GM12892 (cell line): ENCODE measurements around the gene SV2B.

Experiments
- DNase-seq: peaks from one replicate; pipeline ENCODE4 v3.0.0; 2011; ENCODE audit not compliant: insufficient read length
- FAIRE-seq: peaks from 2 replicates; lab custom pipeline; 2011; peaks lifted over from hg19 to GRCh38; lab: Jason Lieb, UNC
- POLR2A ChIP-seq: IDR thresholded peaks from 2 replicates; pipeline ENCODE4 v1.6.1; 2011; ENCODE audit warnings: low read depth, low read length, control low read depth
- POLR2AphosphoS5 ChIP-seq: IDR thresholded peaks from 2 replicates; pipeline ENCODE4 v1.6.1; 2011; ENCODE audit warnings: low read depth, low read length, control low read depth
- TAF1 ChIP-seq: IDR thresholded peaks from 2 replicates; pipeline ENCODE4 v1.6.1; 2011; ENCODE audit warnings: low read depth, mild to moderate bottlenecking, control low read depth, low read length, borderline replicate concordance

SV2B gene

GRCh38 chr15:91109885-91110284 is 9.8 kb downstream of the SV2B start:
- DNase-seq = no peak
- no peak for FAIRE-seq
- TF ChIP-seq POLR2AphosphoS5 = no peak
- TF ChIP-seq TAF1 = no peak
- no peak for TF ChIP-seq POLR2A

GRCh38 chr15:91110407-91110806 is 10.3 kb downstream of the SV2B start:
- DNase-seq = no peak
- no peak for FAIRE-seq
- TF ChIP-seq POLR2AphosphoS5 (no peak), POLR2A (no peak), TAF1 (no peak)

GRCh38 chr15:91113030-91113429 is 13.0 kb downstream of the SV2B start:
- DNase-seq (no peak), FAIRE-seq (no peak)
- no peak for TF ChIP-seq TAF1
- TF ChIP-seq POLR2AphosphoS5 = no peak
- no peak for TF ChIP-seq POLR2A

- TF ChIP-seq POLR2AphosphoS5 (no peak), POLR2A (no peak), TAF1 (no peak)
- no peak for FAIRE-seq
- DNase-seq = no peak
Measured at GRCh38 chr15:91114301-91114700, 14.2 kb downstream of the SV2B start.

GRCh38 chr15:91116113-91117067 is 16.3 kb downstream of the SV2B start:
- FAIRE-seq = peak; percentile 82
- TF ChIP-seq POLR2A (no peak), TAF1 (no peak), POLR2AphosphoS5 (0 out of 2 replicates have a peak, but pooled peaks have one; percentile 31)
- peak; percentile 36 for DNase-seq

GRCh38 chr15:91117375-91117774 is 17.3 kb downstream of the SV2B start:
- TF ChIP-seq TAF1 (no peak), POLR2AphosphoS5 (no peak), POLR2A (no peak)
- no peak for DNase-seq
- no peak for FAIRE-seq

- FAIRE-seq (no peak), DNase-seq (no peak)
- TF ChIP-seq POLR2A (no peak), TAF1 (no peak), POLR2AphosphoS5 (no peak)
Measured at GRCh38 chr15:91118817-91119590, 18.9 kb downstream of the SV2B start.

GRCh38 chr15:91122296-91122695 is 22.2 kb downstream of the SV2B start:
- DNase-seq = no peak
- no peak for TF ChIP-seq POLR2AphosphoS5
- TF ChIP-seq POLR2A = no peak
- TF ChIP-seq TAF1 = no peak
- no peak for FAIRE-seq

- TF ChIP-seq POLR2AphosphoS5 (no peak), POLR2A (no peak), TAF1 (no peak)
- FAIRE-seq (peak; percentile 36), DNase-seq (no peak)
Measured at GRCh38 chr15:91124132-91124531, 24.1 kb downstream of the SV2B start.

- FAIRE-seq (no peak), DNase-seq (no peak)
- no peak for TF ChIP-seq TAF1
- no peak for TF ChIP-seq POLR2AphosphoS5
- TF ChIP-seq POLR2A = no peak
Measured at GRCh38 chr15:91125162-91125561, 25.1 kb downstream of the SV2B start.

- peak; percentile 86 for FAIRE-seq
- TF ChIP-seq POLR2A (no peak), TAF1 (no peak), POLR2AphosphoS5 (no peak)
Measured at GRCh38 chr15:91126080-91126479, 26.0 kb downstream of the SV2B start.

More at GRCh38 chr15:91126080-91126479, 26.0 kb downstream of the SV2B start:
- DNase-seq = no peak
